ENCODE data around the gene MAMSTR.

DNA sequence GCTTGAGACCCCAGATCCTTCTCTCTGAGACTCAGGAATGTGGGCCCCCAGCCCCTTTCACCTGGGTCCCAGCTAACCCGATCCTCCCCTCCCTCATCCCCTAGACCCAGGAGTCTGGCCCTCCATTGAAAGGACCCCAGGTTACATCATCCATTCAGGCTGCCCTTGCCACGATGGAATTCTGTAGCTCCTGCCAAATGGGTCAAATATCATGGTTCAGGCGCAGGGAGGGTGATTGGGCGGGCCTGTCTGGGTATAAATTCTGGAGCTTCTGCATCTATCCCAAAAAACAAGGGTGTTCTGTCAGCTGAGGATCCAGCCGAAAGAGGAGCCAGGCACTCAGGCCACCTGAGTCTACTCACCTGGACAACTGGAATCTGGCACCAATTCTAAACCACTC lies 36.3 kb upstream of the MAMSTR start:
- TF ChIP-seq CTCF (IDR thresholded peaks at IDR 0.05) (no peak), EP300 (IDR thresholded peaks at IDR 0.05) (no peak)
